Measurements from ENCODE around the gene HOXB9. TPM values are rescaled to one million over a fixed set of nuclear protein-coding genes. Genes with fewer than 3 reads are reported as not detected.

HOXB9 gene
- total RNA-seq, 1 experiment from 2014 or later, result 0.24 TPM

GRCh38 chr17:48611213-48611612, 14.9 kb downstream of the HOXB9 start (continued):
- TF ChIP-seq CREB1 (CRISPR knock-in tag; IDR thresholded peaks at IDR 0.05) (no peak), JUN (CRISPR knock-in tag; IDR thresholded peaks at IDR 0.05) (no peak), SMAD4 (CRISPR knock-in tag; IDR thresholded peaks at IDR 0.05) (no peak), FOXP4 (CRISPR knock-in tag; IDR thresholded peaks at IDR 0.05) (no peak), CBFB (CRISPR knock-in tag; IDR thresholded peaks at IDR 0.05; ENCODE audit: low read depth) (no peak), ZNF219 (CRISPR knock-in tag; IDR thresholded peaks at IDR 0.05; ENCODE audit: borderline replicate concordance) (no peak)

GRCh38 chr17:48610282-48611211, 15.6 kb downstream of the HOXB9 start, which contains the start of gene HOXB7:
Gene HOXB7, minus strand, starts transcription at chr17:48611017. Its CDS starts 99 bp downstream, at chr17:48610918.
- Mint-ChIP-seq H3K27ac (no peak within 1 kb of the TSS), H3K36me3 (0 out of 2 replicates have a peak, but pooled peaks cover 5% of the 10 kb centered on the region), H3K27me3 (ENCODE audit: low read depth) (peaks cover 100% of the 10 kb centered on the region; the same call in 1 of the 2 replicates), H3K4me1 (peaks cover 32% of the 10 kb centered on the region), H3K9me3 (no peaks in the 10 kb centered on the region), H3K4me3 (peak within 1 kb of the TSS; percentile 61)
- DNase-seq (ENCODE audit: low spot score), result no peak
- peak; percentile 9 for ATAC-seq
- TF ChIP-seq NFYB (CRISPR knock-in tag; conservative IDR thresholded peaks at IDR 0.05; ENCODE audit: low read depth) (peak; percentile 39; the same call in 1 of the 2 replicates), USF2 (CRISPR knock-in tag; IDR thresholded peaks at IDR 0.05) (peak; percentile 93), USF1 (CRISPR knock-in tag; IDR thresholded peaks at IDR 0.05) (peak; percentile 94), CREM (CRISPR knock-in tag; IDR thresholded peaks at IDR 0.05) (no peak)
- CTCF ChIA-PET, result interaction anchor here (0.6 to 2.0 kb wide), 8 partner anchors 14 to 584 kb away, joined by 3 to 9 read pairs (median 4); no protein-coding TSS in a partner anchor
- POLR2A ChIA-PET, result no interaction called here

GRCh38 chr17:48609759-48610281, 16.3 kb downstream of the HOXB9 start:
- TF ChIP-seq ATF1 (CRISPR knock-in tag; IDR thresholded peaks at IDR 0.05), result no peak
- TF ChIP-seq AR (CRISPR knock-in tag; IDR thresholded peaks at IDR 0.05), result no peak
- H3K4me3 Mint-ChIP-seq, result no peak overlapping the region
- ATAC-seq (no peak; the same call in 1 of the 2 replicates), DNase-seq (ENCODE audit: low spot score) (no peak)
- ChIA-PET CTCF (interaction anchor here (0.5 to 2.0 kb wide), 10 partner anchors 13 to 584 kb away, joined by 3 to 9 read pairs (median 4); no protein-coding TSS in a partner anchor), POLR2A (interaction anchor here (0.6 kb wide), 1 partner anchor 42 kb away, joined by 5 read pairs; no protein-coding TSS in a partner anchor)
- peaks cover 33% of the 10 kb centered on the region for H3K4me1 Mint-ChIP-seq
- peaks cover 100% of the 10 kb centered on the region; the same call in 1 of the 2 replicates for H3K27me3 Mint-ChIP-seq (ENCODE audit: low read depth)
- H3K27ac Mint-ChIP-seq, result no peak overlapping the region
- 0 out of 2 replicates have a peak, but pooled peaks cover 5% of the 10 kb centered on the region for H3K36me3 Mint-ChIP-seq
- H3K9me3 Mint-ChIP-seq, result no peaks in the 10 kb centered on the region

All from WTC11 (cell line).